HCT116 (cell line): ENCODE results near the gene AOAH.

Source experiments
- CTCF ChIP-seq, 3 experiments: fragments of 200-600 bp in 1 of 3; sonication (generic) in 1 of 3; IDR thresholded peaks in 2 of 3; conservative IDR thresholded peaks in 1 of 3; 2 replicates each; pipeline ENCODE4 v1.5.1; 2012 to 2017; ENCODE audit warnings: low read depth in 2 of 3, low read length in 2 of 3, antibody characterized with exemption in 1 of 3, borderline replicate concordance in 1 of 3, control low read depth in 1 of 3, mild to moderate bottlenecking in 1 of 3, mixed read lengths in 1 of 3, mixed run types in 1 of 3, moderate library complexity in 1 of 3; ENCODE audit not compliant: insufficient read depth in 1 of 3
- RAD21 ChIP-seq: IDR thresholded peaks from 2 replicates; pipeline ENCODE4 v1.6.1; 2012; ENCODE audit warnings: low read depth, mild to moderate bottlenecking
- TCF7L2 ChIP-seq: IDR thresholded peaks from 2 replicates; pipeline ENCODE4 v1.7.0; 2011; ENCODE audit warnings: borderline replicate concordance, inconsistent platforms; ENCODE audit not compliant: insufficient read depth, insufficient read length; ENCODE audit errors: extremely low read depth
- ZBTB33 ChIP-seq: IDR thresholded peaks from 2 replicates; pipeline ENCODE4 v1.6.1; 2011; ENCODE audit warnings: mild to moderate bottlenecking, low read length, moderate library complexity; ENCODE audit not compliant: insufficient replicate concordance; ENCODE audit errors: extremely low read depth

GRCh38 chr7:36764929-36765328, 40.6 kb upstream of the AOAH start:
- TF ChIP-seq RAD21 (no peak), CTCF (IDR thresholded peaks at IDR 0.05 in 2 of 3, conservative IDR thresholded peaks at IDR 0.05 in 1 of 3; ENCODE audit: borderline replicate concordance in 1 of 3, insufficient read depth in 1 of 3, low read depth in 2 of 3, low read length in 2 of 3) (no peak), ZBTB33 (no peak), TCF7L2 (no peak)
